HG02981 (cell line): Measurements from ENCODE around the gene IL2RA.
A peak's percentile ranks its signal among the peaks of the same experiment; 100 is the strongest.
"Not testable (repeated sequence)": the region's sequence is repeated elsewhere in the genome, so short reads cannot be mapped to it uniquely, and the experiment has no call there.

ENCODE experiments used
- ATAC-seq: cut with Tn5 transposase; IDR thresholded peaks from one replicate; pipeline ENCODE4 v1.9.1; 2021; ENCODE audit warnings: mild to moderate bottlenecking, moderate library complexity; ENCODE audit not compliant: unreplicated experiment

IL2RA gene

GRCh38 chr10:6017781-6018354 lies 44.3 kb downstream of the IL2RA start:
- ATAC-seq = no peak

GRCh38 chr10:6014241-6014761 lies 47.9 kb downstream of the IL2RA start:
- ATAC-seq = peak; percentile 68

- no peak for ATAC-seq
These were observed 48.6 kb downstream of the IL2RA start for GRCh38 chr10:6013413-6014192.

- ATAC-seq = no peak
These were observed 49.9 kb downstream of the IL2RA start for GRCh38 chr10:6012121-6012905.

GRCh38 chr10:6011558-6011957 lies 50.6 kb downstream of the IL2RA start:
- no peak for ATAC-seq

- ATAC-seq = no peak
These were observed 51.6 kb downstream of the IL2RA start for GRCh38 chr10:6010569-6010968.

- no peak for ATAC-seq
These were observed 52.2 kb downstream of the IL2RA start for GRCh38 chr10:6009961-6010360.

- ATAC-seq = no peak
These were observed 53.0 kb downstream of the IL2RA start for GRCh38 chr10:6009150-6009549.

- ATAC-seq = no peak
These were observed 53.5 kb downstream of the IL2RA start for GRCh38 chr10:6008497-6009142.

GRCh38 chr10:6006991-6007390 lies 55.2 kb downstream of the IL2RA start:
- no peak for ATAC-seq

- ATAC-seq = no peak
These were observed 55.6 kb downstream of the IL2RA start for GRCh38 chr10:6006546-6006945.

- ATAC-seq = no peak
These were observed 56.2 kb downstream of the IL2RA start for GRCh38 chr10:6005856-6006395.

GRCh38 chr10:6005161-6005804 lies 56.9 kb downstream of the IL2RA start:
- not testable (repeated sequence) for ATAC-seq

GRCh38 chr10:6002809-6003510 lies 59.2 kb downstream of the IL2RA start:
- ATAC-seq = no peak

GRCh38 chr10:5999440-6000165 lies 62.6 kb downstream of the IL2RA start:
- ATAC-seq = no peak

GRCh38 chr10:5996696-5997095 lies 65.5 kb downstream of the IL2RA start:
- no peak for ATAC-seq

GRCh38 chr10:5992398-5992797 lies 69.8 kb downstream of the IL2RA start:
- no peak for ATAC-seq

GRCh38 chr10:5991708-5992107 lies 70.5 kb downstream of the IL2RA start:
- no peak for ATAC-seq

GRCh38 chr10:5989756-5990155 lies 72.4 kb downstream of the IL2RA start:
- ATAC-seq = no peak
